NCI-H748 (cell line): ENCODE measurements around the gene CSTF3.
"Not testable (repeated sequence)": the region's sequence is repeated elsewhere in the genome, so short reads cannot be mapped to it uniquely, and the experiment has no call there.

ENCODE experiments used
- DNase-seq: peaks from one replicate; lab custom pipeline; 2025; ENCODE audit not compliant: unreplicated experiment; lab: John Stamatoyannopoulos, UW

CSTF3 gene

DNA sequence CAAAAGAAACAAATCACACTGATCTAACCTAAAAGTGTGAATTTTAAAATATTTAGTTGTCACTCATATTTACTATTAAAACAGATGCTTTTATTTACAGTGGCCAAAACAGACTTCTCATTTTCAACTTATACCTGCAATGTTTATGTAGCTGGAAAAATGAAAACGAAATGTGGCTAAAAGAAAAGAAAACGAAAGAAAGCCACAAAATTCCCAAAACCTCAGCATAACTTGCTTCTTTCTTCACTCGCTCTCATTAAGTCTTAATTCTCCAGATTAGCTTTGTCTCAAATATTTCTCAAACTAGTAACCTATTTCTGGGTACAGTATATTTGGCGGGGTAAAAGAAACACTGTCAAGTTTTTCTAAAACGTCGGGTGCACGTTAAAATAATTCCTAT lies 693 bp downstream of the CSTF3 start:
- no peak for DNase-seq

DNA sequence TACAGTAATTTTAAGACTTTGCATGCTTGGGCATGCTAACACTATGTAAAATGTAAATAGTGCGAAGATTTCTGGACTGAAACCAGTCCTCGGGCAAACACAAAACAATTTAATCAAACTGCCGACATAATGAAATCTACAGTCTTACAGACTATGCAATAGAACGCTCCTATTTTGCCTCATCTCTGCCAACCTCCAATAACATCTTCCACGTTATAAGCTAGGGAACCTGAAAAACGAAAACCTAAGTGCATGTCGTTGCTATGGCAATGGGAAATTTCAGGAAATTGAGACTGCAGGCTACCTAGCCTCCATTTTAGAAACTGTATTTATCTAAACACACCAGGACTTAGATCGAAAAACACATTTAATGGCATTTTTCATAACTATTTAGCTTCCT lies 1.1 kb downstream of the CSTF3 start:
- peak; percentile 71 for DNase-seq

DNA sequence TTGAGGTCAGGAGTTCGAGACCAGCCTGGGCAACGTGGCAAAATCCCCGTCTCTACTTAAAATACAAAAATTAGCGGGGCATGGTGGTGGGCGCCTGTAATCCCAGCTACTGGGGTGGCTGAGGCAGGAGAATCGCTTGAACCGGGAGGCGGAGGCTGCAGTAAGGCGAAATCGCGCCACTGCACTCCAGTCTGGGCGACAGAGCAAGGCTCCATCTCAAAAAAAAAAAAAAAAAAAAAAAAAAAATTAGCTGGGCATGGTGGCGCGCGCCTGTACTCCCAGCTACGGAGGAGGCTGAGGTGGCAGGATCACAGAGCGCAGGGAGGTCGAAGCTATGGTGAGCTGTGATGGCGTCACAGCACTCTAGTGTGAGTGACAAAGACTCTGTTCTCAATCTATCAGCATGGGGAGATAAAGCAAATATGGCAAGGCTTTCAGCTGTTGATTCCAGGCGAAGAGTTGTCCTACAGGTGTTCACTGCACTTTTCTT lies 1.9 kb downstream of the CSTF3 start:
- DNase-seq, result peak; percentile 14

DNA sequence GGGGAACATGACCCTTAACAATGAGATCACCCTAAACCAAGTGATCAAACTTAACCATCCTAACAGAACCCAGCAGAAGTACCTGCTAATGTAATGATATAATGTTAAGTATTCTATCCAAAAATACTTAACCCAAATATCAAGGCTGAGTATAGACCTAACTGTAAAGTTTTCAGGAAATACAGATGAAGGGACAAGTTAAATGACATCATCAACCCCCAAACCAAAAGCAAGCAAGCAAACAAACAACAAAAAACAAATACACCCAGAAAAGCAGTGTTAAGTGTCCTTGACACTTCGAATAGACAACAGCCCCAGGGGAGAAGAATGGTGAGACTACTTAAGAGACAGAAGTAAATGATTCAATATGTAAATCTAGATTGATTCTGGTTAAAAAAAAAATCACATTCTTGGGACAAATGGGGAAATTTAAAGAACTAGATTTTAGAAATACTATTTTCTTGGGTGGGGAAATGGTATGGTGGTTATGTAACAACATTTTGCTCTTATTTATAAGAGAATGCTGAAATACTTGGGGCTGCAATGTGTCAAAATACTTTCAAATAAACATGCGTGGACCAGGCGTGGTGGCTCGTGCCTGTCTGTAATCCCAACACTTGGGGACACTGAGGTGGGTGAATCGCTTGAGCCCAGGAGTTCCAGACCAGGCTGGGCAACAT lies 2.5 kb downstream of the CSTF3 start:
- no peak for DNase-seq

DNA sequence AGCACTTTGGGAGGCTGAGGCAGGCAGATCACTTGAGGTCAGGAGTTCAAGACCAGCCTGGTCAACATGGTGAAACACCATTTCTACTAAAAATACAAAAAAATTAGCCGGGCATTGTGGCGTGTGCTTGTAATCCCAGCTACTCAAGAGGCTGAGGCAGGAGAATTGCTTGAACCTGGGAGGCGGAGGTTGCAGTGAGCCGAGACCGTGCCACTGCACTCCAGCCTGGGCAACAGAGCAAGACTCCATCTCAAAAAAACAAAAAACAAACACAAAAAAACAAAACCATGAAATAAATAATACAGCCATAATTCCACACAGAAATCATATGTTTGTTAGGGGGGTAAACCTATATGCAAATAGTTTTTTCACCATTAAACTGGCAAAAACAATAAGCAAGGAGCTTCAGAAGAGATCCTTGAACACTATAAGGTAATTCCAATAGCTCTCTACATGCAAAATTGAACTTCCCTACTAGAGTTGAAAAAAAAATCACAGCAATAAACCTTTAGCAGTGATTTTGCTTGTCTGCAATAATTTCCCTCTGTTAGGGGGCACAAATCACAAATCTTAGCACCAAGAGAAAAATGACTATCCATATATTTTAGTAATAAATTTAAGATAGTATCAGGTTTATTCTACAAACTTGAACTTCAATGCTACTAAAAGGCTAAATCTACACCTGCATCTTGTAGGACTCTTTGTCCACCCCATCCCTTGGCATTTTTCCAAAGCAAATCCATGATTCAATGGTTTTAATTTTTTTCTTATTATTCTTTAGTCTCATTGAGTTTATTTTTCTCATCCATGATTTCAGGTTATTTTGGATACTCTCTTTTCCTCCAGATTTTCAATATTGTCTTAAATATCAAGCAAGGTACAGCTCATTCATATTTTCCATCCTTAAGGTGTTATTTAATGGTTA lies 3.9 kb downstream of the CSTF3 start:
- peak; percentile 26 for DNase-seq

DNA sequence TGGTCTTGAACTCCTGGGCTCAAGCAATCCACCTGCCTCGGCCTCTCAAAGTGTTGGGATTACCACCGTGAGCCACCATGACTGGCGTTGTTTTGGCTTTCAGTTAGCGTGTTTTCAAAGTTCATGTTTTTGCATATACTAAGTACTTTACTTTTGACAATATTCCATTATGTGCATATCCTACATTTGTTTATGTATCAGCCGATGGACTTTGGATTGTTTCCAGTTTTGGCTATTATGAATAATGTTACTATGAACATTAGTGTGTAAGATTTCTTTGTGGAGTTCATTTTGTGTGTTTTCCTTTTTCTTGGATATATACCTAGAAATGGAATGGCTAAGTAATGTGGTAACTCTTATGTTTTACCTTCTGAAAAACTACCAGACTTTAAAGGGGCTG lies 9.9 kb downstream of the CSTF3 start:
- no peak for DNase-seq

DNA sequence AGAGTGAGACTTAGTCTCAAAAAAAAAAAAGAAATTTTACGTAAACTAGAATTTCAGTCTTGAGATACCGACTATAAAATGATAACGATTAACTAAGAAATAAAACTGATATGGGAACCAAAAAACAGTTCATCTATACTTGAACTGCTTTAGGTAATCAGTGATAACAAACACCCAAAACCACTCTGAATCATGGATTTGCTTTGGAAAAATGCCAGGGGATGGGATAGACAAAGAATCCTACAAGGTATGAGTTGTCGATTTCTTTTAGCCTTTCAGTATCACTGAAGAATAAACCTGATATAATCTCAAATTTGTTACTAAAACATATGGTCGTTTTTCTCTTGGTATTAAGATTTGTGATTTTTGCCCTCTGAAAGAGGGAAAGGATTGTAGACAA lies 13.7 kb downstream of the CSTF3 start:
- DNase-seq, result no peak

DNA sequence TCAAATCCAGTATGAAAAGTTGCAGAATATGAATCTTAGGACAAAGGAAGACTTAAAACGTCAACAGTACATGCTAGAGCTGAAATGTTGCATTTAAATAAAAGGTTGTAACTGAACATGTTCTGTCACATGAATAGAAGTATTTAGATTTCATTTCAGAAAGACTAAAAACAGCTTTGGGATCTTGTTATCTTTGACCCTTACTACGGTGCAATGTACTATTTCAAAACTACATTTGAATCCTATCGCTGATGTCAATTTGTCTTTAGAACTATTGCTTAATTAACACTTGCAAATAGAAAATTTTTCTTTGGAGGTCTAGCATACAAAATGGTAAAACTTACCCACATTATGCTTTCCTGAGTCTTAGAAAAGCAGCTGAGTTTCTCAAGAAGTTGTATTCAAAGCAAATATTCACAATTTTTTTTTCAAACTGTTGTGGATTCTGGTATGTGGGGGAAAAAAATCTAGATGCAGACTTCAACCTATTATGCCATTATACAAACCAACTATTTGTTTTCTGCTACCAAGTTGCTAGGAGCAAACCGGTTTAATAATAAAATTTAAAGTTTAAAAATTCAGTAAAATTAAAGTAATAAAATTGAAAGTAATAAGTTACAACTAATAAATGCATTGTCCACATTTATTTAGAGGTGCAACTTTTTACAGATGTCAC lies 25.4 kb downstream of the CSTF3 start:
- DNase-seq, result no peak

DNA sequence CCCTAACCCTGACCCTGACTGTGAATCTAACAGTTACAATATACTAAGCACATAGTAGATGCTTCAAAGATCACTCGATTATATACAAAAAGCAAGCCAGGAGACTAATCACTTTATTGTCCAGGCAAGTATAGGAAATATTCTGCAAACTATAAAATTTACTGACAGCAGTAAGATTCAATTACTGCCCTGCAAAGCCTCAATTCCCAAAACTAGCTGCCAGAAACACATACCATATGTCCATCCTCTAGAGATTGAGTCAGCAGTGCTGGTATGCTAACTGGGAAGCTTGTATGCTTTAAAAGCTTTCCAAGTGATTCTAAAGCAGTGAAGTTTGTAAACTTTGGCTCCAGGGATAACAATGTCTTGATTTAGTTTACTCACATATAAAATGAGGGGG lies 26.1 kb downstream of the CSTF3 start:
- DNase-seq, result no peak

DNA sequence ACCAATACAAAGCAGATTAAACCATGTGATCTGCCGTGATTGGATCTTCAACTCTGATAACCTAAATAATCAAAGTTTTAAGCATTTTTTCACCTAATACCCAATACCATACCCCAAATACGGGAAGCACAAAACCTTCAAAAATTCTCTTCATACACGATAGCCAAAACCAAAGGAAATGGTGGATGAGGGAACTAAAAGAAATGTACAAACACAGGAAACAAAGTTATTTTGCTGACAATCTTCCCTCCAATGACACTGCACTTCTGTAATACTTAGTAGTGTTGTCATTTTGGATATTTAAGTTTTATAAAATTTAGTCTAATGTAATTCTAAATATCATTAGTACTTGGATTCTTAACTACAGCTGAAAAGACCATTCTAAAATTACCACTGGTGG lies 27.0 kb downstream of the CSTF3 start:
- DNase-seq, result no peak

DNA sequence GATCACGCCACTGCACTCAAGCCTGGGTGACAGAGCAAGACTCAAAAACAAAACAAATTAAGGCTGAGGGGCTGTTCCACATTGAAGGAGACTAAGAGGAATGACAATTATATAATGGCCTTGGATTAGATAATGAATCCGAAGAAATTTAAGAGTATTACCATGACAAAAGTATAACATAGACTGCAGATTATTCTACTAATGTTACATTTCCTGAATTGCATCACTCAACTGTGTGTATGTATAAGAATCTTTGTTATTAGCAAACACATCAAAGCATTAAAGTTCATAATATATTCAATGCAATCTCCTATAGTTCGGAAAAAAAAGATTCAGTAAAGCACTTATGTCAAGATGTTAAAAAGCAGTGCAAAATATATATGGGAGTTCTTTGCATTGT lies 27.5 kb downstream of the CSTF3 start:
- DNase-seq, result no peak

DNA sequence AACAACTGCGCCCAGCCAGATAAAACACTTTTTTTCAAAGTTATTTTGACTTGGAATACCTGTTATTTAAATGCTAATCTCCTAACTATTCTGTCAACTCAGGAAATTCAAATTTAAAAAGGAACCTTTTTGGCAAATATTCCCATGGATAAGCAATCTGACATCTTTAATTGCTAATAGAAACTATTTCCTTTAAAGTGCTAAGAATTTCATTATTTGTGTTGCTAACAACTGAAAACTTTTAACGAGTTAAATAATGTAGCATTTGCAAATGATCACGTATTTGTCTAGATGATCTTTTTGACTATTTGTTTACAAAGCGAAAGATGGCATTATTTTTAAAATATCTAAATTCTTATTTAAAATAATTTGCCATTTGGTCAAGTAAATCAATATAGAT lies 28.8 kb downstream of the CSTF3 start:
- DNase-seq, result no peak

DNA sequence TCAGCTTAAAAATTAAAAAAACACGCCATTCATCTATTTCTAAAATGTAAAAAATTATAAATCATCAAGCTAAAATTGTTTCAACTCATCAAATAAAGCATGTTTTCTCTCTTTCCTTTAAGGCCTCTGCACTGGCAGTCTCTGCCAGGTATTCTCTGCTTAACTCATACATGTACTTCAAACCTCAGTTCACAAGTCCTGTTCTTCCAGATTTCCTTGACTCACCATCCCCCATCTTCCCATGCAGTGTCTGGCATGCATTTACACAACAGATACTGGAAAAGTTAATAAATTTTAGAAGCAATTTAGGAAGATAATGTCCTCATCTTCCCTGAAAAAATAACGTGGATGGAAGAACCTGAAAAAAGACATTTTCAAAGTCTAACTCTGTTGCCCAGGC lies 32.5 kb downstream of the CSTF3 start:
- DNase-seq, result no peak

DNA sequence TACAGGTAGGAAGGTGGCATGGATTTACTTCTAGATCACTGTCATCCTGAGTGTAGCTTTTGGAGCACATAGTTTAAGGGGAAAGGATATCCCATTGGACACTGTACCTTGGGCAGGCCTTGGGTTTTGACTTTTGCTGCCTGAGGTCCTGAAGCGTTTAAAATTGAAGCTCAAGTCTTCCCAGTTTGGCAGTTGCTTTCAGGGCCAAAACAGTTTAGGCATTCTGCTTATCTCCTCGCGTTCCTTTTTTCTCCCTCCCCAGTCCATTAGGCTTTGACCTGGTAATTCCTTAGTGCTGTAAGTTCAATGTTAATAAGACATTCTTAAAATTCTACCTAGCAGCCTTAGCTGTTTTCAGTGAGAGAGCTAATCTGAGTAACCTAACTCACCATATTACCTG lies 35.7 kb downstream of the CSTF3 start:
- DNase-seq, result no peak

DNA sequence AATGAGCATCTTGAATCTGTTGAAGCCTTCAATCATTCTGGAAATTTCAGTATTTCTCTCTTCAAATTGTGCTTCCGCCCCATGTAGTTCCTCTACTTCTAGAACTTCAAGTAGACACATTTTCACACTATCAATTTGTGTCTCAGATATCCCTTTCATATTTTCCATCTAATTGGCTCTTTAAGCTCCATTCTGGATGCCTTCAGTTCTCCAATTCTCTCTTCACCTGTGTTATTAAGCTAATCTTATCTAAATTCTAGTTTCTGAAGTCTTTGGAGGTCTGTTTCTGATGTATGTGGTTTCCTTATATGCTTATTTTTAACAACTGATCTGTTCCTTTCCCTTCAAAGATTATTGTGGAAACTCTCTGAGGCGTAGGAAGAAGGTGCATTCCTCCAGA lies 36.3 kb downstream of the CSTF3 start:
- no peak for DNase-seq

DNA sequence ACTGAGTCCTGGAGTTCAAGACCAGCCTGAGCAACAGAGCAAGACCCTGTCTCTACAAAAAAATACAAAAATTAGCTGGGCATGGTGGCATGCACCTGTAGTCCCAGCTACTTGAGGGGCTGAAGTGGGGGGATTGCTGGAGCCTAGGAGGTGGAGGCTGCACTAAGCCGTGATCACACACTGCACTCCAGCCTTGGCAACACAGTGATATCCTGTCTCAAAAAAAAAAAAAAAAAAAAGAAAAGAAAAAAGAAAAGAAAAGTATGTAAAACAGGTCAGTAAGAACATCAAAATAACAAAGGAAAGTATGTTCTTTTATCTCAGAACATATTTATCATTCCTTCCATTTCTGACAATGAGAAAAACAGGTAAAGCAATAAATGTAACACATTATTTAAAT lies 38.6 kb downstream of the CSTF3 start:
- DNase-seq, result not testable (repeated sequence)

DNA sequence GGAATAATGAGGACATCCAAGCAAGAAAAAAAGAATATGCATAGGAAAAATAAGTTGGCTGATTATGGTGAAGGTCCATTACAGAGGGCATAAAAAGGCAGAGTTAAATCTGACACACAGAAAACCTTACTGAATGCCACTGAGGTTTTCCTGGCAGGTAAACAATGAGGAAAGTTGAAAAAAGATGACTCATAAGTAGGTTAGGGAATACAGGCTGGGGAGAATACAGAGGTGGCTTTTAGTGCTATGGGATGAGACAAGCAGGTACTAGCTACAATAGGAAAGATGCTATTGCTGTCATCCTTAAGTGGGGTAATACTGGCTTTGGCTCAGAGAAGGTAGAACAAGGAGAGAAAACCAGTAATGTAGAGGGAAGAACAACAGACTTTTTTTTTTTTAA lies 44.7 kb downstream of the CSTF3 start:
- no peak for DNase-seq

DNA sequence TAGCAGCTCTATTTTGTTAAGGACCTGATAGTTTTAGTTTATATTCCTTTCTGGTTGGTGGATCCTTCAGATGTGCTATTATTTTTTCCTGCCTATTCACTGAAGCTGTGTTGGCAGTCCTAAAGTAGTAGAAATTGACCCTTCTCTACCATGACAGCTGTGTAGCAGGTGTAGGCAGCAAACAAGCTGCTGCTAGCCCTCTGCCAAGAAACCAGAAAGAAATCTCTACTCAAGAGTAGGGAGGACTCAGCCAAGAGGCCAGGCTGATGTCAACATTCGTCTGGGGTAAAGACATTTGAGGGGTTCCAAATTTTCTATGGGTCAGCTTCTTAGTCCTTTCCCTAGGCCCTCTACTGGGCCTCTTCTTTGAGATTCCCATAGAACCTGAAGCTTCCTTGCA lies 51.2 kb downstream of the CSTF3 start:
- DNase-seq, result no peak

DNA sequence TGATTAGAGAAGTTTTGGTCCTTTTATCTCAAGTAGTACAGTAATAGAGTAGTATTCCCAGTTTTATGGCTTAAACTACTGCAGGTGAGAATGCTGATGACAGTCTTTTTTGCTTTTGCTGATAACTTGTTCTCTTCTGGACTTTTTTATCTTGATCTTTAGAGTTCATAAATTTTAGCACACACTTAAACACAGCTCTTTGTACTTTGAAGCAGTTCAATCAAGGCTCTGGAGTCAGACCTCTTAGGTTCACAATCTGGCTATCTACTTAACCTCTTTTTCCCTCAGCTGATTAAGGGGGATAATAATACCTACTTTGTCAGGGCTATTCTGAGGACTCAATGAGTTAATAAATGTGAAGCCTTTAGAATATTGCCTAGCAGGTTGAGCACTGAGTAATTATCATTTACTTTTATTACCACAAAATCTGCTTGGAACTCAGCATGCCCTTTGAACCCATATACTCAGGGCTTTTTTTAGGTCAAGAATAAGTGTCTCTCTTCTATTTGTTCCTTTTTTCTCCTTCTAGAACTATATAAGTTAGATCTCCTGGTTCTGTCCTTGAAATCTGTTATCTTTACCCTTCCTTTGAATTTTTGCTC lies 51.9 kb downstream of the CSTF3 start:
- DNase-seq, result no peak

DNA sequence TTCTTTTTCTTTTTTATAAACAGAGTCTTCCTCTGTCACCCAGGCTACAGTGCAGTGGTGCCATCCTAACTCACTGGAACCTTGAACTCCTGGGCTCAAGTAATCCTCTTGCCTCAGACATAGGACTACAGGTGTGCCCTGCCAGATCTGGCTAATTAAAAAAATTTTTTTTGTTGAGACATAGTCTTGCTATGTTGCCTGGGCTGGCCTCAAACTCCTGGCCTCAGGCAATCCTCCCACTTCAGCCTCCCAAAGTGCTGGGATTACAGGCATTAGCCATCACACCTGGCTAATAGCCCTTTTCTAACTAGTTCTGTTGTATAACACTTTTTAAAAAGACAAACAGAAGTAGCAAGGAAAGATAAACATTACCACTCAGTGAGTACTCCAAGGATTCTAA lies 57.4 kb downstream of the CSTF3 start:
- no peak for DNase-seq

DNA sequence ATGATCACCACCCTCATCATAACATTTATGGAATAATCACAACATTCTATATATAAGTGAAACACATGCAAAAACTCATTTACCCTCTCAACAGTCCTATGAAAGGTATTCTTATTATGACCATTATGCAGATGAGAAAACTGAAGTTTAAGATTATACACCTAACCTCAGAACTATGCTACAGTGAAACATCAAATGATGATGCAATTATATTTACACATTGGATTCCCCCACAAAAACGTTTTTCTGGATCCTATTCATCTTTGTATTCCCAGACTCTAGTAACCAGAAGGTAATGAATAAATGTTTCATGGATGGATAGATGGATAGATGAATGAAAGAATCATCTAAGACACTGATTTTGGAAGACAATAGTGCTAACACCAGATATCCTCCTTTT lies 67.1 kb downstream of the CSTF3 start:
- no peak for DNase-seq
